Bone marrow (tissue), 2 donors: ENCODE measurements around the gene BRINP3.
A peak's percentile ranks its signal among the peaks of the same experiment; 100 is the strongest.

ENCODE experiments used
- DNase-seq, 2 donors: peaks; one replicate each; lab custom pipeline; 2025; lab: John Stamatoyannopoulos, UW

Gene BRINP3

GRCh38 chr1:190452272-190452848 is 25.3 kb downstream of the BRINP3 start:
- DNase-seq, result no peak

GRCh38 chr1:190444464-190444863 is 33.2 kb downstream of the BRINP3 start:
- no peak for DNase-seq

- no peak for DNase-seq
Observed at GRCh38 chr1:190439447-190439846, 38.2 kb downstream of the BRINP3 start.

GRCh38 chr1:190436615-190437014 is 41.0 kb downstream of the BRINP3 start:
- no peak for DNase-seq

GRCh38 chr1:190429932-190430331 is 47.7 kb downstream of the BRINP3 start:
- no peak for DNase-seq

GRCh38 chr1:190429141-190429540 is 48.5 kb downstream of the BRINP3 start:
- DNase-seq, result no peak

- DNase-seq, result no peak
Observed at GRCh38 chr1:190416239-190416638, 61.4 kb downstream of the BRINP3 start.

GRCh38 chr1:190413142-190413541 is 64.5 kb downstream of the BRINP3 start:
- no peak for DNase-seq

GRCh38 chr1:190403402-190403801 is 74.3 kb downstream of the BRINP3 start:
- no peak for DNase-seq

- no peak for DNase-seq
Observed at GRCh38 chr1:190399233-190399632, 78.4 kb downstream of the BRINP3 start.

- DNase-seq, result no peak
Observed at GRCh38 chr1:190391582-190391981, 86.1 kb downstream of the BRINP3 start.

- DNase-seq, result no peak
Observed at GRCh38 chr1:190377991-190378390, 99.7 kb downstream of the BRINP3 start.

- no peak for DNase-seq
Observed at GRCh38 chr1:190377294-190377693, 100.4 kb downstream of the BRINP3 start.

GRCh38 chr1:190376044-190376443 is 101.6 kb downstream of the BRINP3 start:
- no peak for DNase-seq

GRCh38 chr1:190373705-190374336 is 103.8 kb downstream of the BRINP3 start:
- peak in 1 of 2 donors; percentile 9 for DNase-seq

GRCh38 chr1:190367200-190367599 is 110.5 kb downstream of the BRINP3 start:
- DNase-seq, result no peak

GRCh38 chr1:190365283-190365682 is 112.4 kb downstream of the BRINP3 start:
- DNase-seq, result no peak

- DNase-seq, result no peak
Observed at GRCh38 chr1:190353538-190354101, 124.0 kb downstream of the BRINP3 start.

GRCh38 chr1:190344454-190344853 is 133.2 kb downstream of the BRINP3 start:
- DNase-seq, result no peak

- DNase-seq, result no peak
Observed at GRCh38 chr1:190338829-190339228, 138.8 kb downstream of the BRINP3 start.

- no peak for DNase-seq
Observed at GRCh38 chr1:190328871-190329270, 148.8 kb downstream of the BRINP3 start.

- DNase-seq, result no peak
Observed at GRCh38 chr1:190328361-190328760, 149.3 kb downstream of the BRINP3 start.

GRCh38 chr1:190327271-190327670 is 150.4 kb downstream of the BRINP3 start:
- no peak for DNase-seq

GRCh38 chr1:190323530-190323929 is 154.1 kb downstream of the BRINP3 start:
- DNase-seq, result no peak
